Endothelial cell of umbilical vein (primary cell): ENCODE data around the gene CFAP107. TPM values are rescaled to one million over a fixed set of nuclear protein-coding genes. Genes with fewer than 3 reads are reported as not detected.

Source experiments
- BruUV-seq: library from RNA; stranded (reverse); fragments of 400-500 nt; replicated peaks from 2 replicates; lab custom pipeline; 2021; lab: Mats Ljungman, UMichigan
- CTCF ChIA-PET: fragments of 300-600, 350-600 bp; sonication (Branson Sonifier 250); formaldehyde crosslinking; loops from one replicate; lab custom pipeline; 2021; ENCODE audit warnings: antibody characterized with exemption, inconsistent platforms; lab: Charles Lee
- POLR2A ChIA-PET: fragments of 300-600, 350-600 bp; sonication (Branson Sonifier 250); formaldehyde crosslinking; loops from one replicate; lab custom pipeline; 2021; ENCODE audit warnings: antibody characterized with exemption, inconsistent platforms; lab: Charles Lee
- DNase-seq: peaks from one replicate; pipeline ENCODE4 v3.0.0-alpha.2; 2011; ENCODE audit warnings: low read depth, low spot score
- FAIRE-seq: peaks from 2 replicates; lab custom pipeline; 2011; peaks lifted over from hg19 to GRCh38; lab: Jason Lieb, UNC
- H2AFZ ChIP-seq: 2 replicates; pipeline ENCODE4 v1.6.0; 2012; ENCODE audit warnings: low read depth, low read length, control low read depth, inconsistent platforms
- H3K27ac ChIP-seq: 2 replicates; pipeline ENCODE4 v1.5.1; 2011; ENCODE audit warnings: low read depth, mild to moderate bottlenecking, control low read depth, low read length, moderate library complexity; ENCODE audit not compliant: insufficient read depth
- H3K27me3 ChIP-seq, 2 experiments: 2 replicates each; pipeline versions ENCODE4 v1.6.0 to v1.6.1; 2011; ENCODE audit warnings: low read length in 2 of 2, mixed read lengths in 1 of 2; ENCODE audit not compliant: control insufficient read depth in 2 of 2, insufficient read depth in 2 of 2
- H3K36me3 ChIP-seq, 2 experiments: 2 replicates in 1 of 2; 3 replicates in 1 of 2; pipeline ENCODE4 v1.5.1; 2011; ENCODE audit warnings: low read length in 2 of 2, mild to moderate bottlenecking in 1 of 2, moderate library complexity in 1 of 2; ENCODE audit not compliant: control insufficient read depth in 2 of 2, insufficient read depth in 2 of 2; ENCODE audit errors: extremely low read depth in 1 of 2
- H3K4me1 ChIP-seq: 3 replicates; pipeline ENCODE4 v1.5.1; 2011; ENCODE audit warnings: mild to moderate bottlenecking, low read length; ENCODE audit not compliant: control insufficient read depth, insufficient read depth; ENCODE audit errors: extremely low read depth
- H3K4me2 ChIP-seq: 2 replicates; pipeline ENCODE4 v1.6.1; 2011; ENCODE audit warnings: low read length, control low read depth, mixed read lengths; ENCODE audit not compliant: insufficient read depth
- H3K4me3 ChIP-seq, 3 experiments: fragments of 200-600 bp in 1 of 3; sonication (generic), shearing (Covaris generic) in 1 of 3; replicated peaks in 1 of 3; 2 replicates each; pipeline ENCODE4 v1.5.1; 2011 to 2016; ENCODE audit warnings: control low read depth in 3 of 3, low read length in 3 of 3, mild to moderate bottlenecking in 2 of 3, inconsistent platforms in 1 of 3, low read depth in 1 of 3, moderate library complexity in 1 of 3; ENCODE audit not compliant: insufficient read depth in 1 of 3
- H3K79me2 ChIP-seq: 2 replicates; pipeline ENCODE4 v1.6.0; 2012; ENCODE audit warnings: low read length, inconsistent platforms; ENCODE audit not compliant: control insufficient read depth, insufficient read depth
- H3K9ac ChIP-seq: replicated peaks from 2 replicates; pipeline ENCODE3; 2011; ENCODE audit warnings: low read length, control low read depth; ENCODE audit not compliant: insufficient read depth; ENCODE audit errors: extremely low read depth
- H3K9me1 ChIP-seq: replicated peaks from 3 replicates; pipeline ENCODE4 v1.6.0; 2011; ENCODE audit warnings: mild to moderate bottlenecking, low read length; ENCODE audit not compliant: control insufficient read depth, insufficient read depth; ENCODE audit errors: extremely low read depth
- H3K9me3 ChIP-seq: replicated peaks from 2 replicates; pipeline ENCODE4 v1.5.1; 2012; ENCODE audit warnings: low read length, inconsistent platforms; ENCODE audit not compliant: control insufficient read depth, insufficient read depth
- H4K20me1 ChIP-seq: replicated peaks from 2 replicates; pipeline ENCODE3; 2011; ENCODE audit warnings: mild to moderate bottlenecking, low read length; ENCODE audit not compliant: control insufficient read depth, insufficient read depth; ENCODE audit errors: extremely low read depth
- EZH2 ChIP-seq: IDR thresholded peaks from 2 replicates; pipeline ENCODE4 v1.6.1; 2012; ENCODE audit warnings: borderline replicate concordance, low read depth, mild to moderate bottlenecking, moderate library complexity, low read length, inconsistent platforms; ENCODE audit not compliant: severe bottlenecking
- FOS ChIP-seq: IDR thresholded peaks from 2 replicates; pipeline ENCODE4 v1.6.1; 2011; ENCODE audit warnings: mild to moderate bottlenecking, low read length, moderate library complexity, borderline replicate concordance; ENCODE audit not compliant: insufficient read depth
- GATA2 ChIP-seq: IDR thresholded peaks from 2 replicates; pipeline ENCODE4 v1.7.0; 2011; ENCODE audit warnings: low read depth, mild to moderate bottlenecking, moderate library complexity, mixed read lengths, low read length; ENCODE audit not compliant: insufficient read length, insufficient read depth
- JUN ChIP-seq: IDR thresholded peaks from 2 replicates; pipeline ENCODE4 v1.6.1; 2011; ENCODE audit warnings: borderline replicate concordance, low read depth; ENCODE audit not compliant: insufficient read length, insufficient read depth
- MYC ChIP-seq: IDR thresholded peaks from one replicate; pipeline ENCODE4 v1.6.1; 2011; ENCODE audit warnings: mild to moderate bottlenecking, low read depth, low read length
- POLR2A ChIP-seq: IDR thresholded peaks from 2 replicates; pipeline ENCODE4 v1.6.1; 2012; ENCODE audit warnings: low read depth, mild to moderate bottlenecking, control low read depth, low read length
- POLR2AphosphoS5 ChIP-seq: IDR thresholded peaks from 2 replicates; pipeline ENCODE4 v1.6.1; 2012; ENCODE audit warnings: low read depth, mild to moderate bottlenecking, control low read depth, low read length, moderate library complexity; ENCODE audit not compliant: insufficient read depth
- dilution Hi-C: fragments of 300-500 bp; cut with MboI; formaldehyde crosslinking; loops from one replicate; pipeline ENCODE4 v1.15.0; 2019; ENCODE audit warnings: low sequenced_read_pairs; ENCODE audit not compliant: extremely low pct_ligation_motif_present
- intact Hi-C: fragments of 100-400 bp; cut with micrococcal nuclease; formaldehyde crosslinking; loops from one replicate; pipeline ENCODE4 v1.10.0; 2022
- polyA plus RNA-seq, 4 experiments: library from polyadenylated mRNA; depleted of rRNA in 3 of 4; stranded (reverse) in 3 of 4; unstranded in 1 of 4; fragments of >200 nt; gene quantifications; 2 replicates each; pipeline versions ENCODE4 v1.2.1 to v1.2.3, GENCODE V29; 2011 to 2012; ENCODE audit warnings: missing spikeins in 1 of 4
- total RNA-seq: library from RNA; stranded (reverse); gene quantifications from 2 replicates; pipeline ENCODE4 v1.2.3, GENCODE V29; 2021
- TF ChIP-seq, protein P1 (sequence below): IDR thresholded peaks from 2 replicates; pipeline ENCODE4 v1.6.1; 2011; ENCODE audit not compliant: insufficient read depth, insufficient read length
- TF ChIP-seq, protein P2 (sequence below), 2 donors: IDR thresholded peaks; 1 replicate in 1 of 2; 2 replicates in 1 of 2; pipeline ENCODE4 v1.5.1; 2011; ENCODE audit warnings: low read length in 2 of 2, mild to moderate bottlenecking in 2 of 2, moderate library complexity in 2 of 2, control low read depth in 1 of 2, inconsistent platforms in 1 of 2, low read depth in 1 of 2; ENCODE audit not compliant: insufficient read depth in 1 of 2; ENCODE audit errors: extremely low read depth in 1 of 2

The CFAP107 gene
- total and polyA plus RNA-seq, 2 donors (not counting 3 experiments of a cell fraction or from before 2014, with no cell fraction given), result not detected

DNA sequence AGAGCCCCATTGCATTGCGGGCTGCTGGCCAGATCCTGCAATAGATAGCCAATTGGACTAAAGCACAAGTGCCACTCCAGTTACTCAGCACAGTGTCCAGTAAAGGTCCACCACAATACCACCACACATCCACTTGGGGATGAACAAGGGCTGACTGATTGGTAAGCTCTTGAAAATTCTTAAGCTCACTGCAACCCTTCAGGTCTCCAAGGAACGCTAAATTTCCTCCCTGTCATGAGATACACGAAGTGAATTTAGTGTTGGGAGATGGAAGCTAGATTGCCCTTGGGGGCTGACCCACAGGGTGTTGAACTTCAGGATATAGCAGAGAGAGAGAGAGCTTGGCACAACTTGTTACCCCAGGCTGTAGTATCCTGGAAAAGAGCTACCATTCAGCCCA lies 39.9 kb upstream of the CFAP107 start:
- Histone ChIP-seq H3K9me1 (no peaks in the 10 kb centered on the region), H3K4me3 (no peak overlapping the region), H3K27me3 (no peaks in the 10 kb centered on the region), H3K36me3 (no peaks in the 10 kb centered on the region), H3K4me1 (no peaks in the 10 kb centered on the region), H3K9ac (no peak overlapping the region), H3K27ac (no peak overlapping the region), H3K9me3 (no peaks in the 10 kb centered on the region), H4K20me1 (no peaks in the 10 kb centered on the region), H3K79me2 (no peaks in the 10 kb centered on the region), H2AFZ (no peak overlapping the region), H3K4me2 (no peak overlapping the region)
- intact Hi-C loops (no loop called here), dilution Hi-C loops (no loop called here)
- BruUV-seq, result no TSS peak
- ChIA-PET POLR2A (no interaction called here), CTCF (no interaction called here)
- DNase-seq (no peak), FAIRE-seq (no peak)
- TF ChIP-seq JUN, result no peak
- TF ChIP-seq POLR2A, result no peak

DNA sequence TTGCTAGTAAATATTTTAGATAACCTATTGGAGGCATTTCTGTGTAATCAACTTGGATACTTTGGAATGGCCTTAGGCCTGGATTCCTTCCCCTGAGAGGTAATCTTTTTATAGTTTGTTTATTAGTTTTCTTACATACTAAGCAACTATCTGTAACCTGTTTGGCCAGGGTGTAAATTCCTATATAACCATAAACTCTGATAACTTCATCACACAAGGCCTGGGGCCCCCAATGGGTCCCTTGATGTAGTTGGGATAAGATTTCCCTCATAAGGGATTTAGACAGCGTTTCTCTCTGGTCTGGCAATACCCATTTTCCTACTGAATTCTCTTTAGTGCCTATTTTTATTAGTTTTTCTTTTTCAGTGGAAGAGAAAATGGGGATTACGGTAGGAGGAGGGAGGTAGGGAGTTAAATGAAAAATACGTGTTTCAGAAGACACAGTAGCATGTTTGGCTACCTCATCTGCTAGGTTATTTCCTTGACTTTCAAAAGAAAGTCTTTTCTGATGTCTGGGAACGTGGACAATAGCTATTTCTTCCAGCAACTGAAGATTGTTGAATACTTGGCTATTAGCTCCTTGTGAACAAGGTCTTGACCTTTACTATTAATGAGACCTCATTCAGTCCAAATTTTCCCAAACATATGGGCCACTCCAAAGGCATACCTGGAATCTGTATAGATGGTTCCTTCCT lies 37.5 kb upstream of the CFAP107 start:
- DNase-seq, result no peak
- Histone ChIP-seq H3K27me3 (no peaks in the 10 kb centered on the region), H3K9ac (no peak overlapping the region), H3K36me3 (no peaks in the 10 kb centered on the region), H3K4me1 (no peaks in the 10 kb centered on the region), H3K4me2 (no peak overlapping the region), H3K4me3 (no peak overlapping the region), H3K79me2 (no peaks in the 10 kb centered on the region), H3K27ac (no peak overlapping the region), H3K9me3 (no peaks in the 10 kb centered on the region), H2AFZ (no peak overlapping the region), H3K9me1 (no peaks in the 10 kb centered on the region), H4K20me1 (no peaks in the 10 kb centered on the region)
- dilution Hi-C loops, result no loop called here
- TF ChIP-seq, protein P1, sequence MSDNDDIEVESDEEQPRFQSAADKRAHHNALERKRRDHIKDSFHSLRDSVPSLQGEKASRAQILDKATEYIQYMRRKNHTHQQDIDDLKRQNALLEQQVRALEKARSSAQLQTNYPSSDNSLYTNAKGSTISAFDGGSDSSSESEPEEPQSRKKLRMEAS, result no peak
- no peak for TF ChIP-seq MYC
- TF ChIP-seq JUN, result no peak
- TF ChIP-seq, protein P2, sequence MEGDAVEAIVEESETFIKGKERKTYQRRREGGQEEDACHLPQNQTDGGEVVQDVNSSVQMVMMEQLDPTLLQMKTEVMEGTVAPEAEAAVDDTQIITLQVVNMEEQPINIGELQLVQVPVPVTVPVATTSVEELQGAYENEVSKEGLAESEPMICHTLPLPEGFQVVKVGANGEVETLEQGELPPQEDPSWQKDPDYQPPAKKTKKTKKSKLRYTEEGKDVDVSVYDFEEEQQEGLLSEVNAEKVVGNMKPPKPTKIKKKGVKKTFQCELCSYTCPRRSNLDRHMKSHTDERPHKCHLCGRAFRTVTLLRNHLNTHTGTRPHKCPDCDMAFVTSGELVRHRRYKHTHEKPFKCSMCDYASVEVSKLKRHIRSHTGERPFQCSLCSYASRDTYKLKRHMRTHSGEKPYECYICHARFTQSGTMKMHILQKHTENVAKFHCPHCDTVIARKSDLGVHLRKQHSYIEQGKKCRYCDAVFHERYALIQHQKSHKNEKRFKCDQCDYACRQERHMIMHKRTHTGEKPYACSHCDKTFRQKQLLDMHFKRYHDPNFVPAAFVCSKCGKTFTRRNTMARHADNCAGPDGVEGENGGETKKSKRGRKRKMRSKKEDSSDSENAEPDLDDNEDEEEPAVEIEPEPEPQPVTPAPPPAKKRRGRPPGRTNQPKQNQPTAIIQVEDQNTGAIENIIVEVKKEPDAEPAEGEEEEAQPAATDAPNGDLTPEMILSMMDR (IDR thresholded peaks at IDR 0.05; ENCODE audit: extremely low read depth in 1 of 2, insufficient read depth in 1 of 2, low read depth in 1 of 2, low read length in 2 of 2), result no peak
- no peak for TF ChIP-seq POLR2AphosphoS5
- no peak for TF ChIP-seq GATA2
- no peak for TF ChIP-seq EZH2
- no peak for TF ChIP-seq FOS
- TF ChIP-seq POLR2A, result no peak
- intact Hi-C loops, result no loop called here
- BruUV-seq, result no TSS peak
- ChIA-PET POLR2A (no interaction called here), CTCF (no interaction called here)
- no peak for FAIRE-seq
